GM04503 (cell line): ENCODE measurements around the gene XAGE3.
"Not testable (repeated sequence)": the region's sequence is repeated elsewhere in the genome, so short reads cannot be mapped to it uniquely, and the experiment has no call there.

Experiments used
- DNase-seq: peaks from one replicate; pipeline ENCODE4 v3.0.0-alpha.2; 2012; ENCODE audit warnings: low read depth

The XAGE3 gene

GRCh38 chrX:52867610-52868348 lies at the start of gene XAGE3:
XAGE3 (minus strand) TSS chrX:52868083; CDS start chrX:52867133, 950 bp downstream.
- no peak for DNase-seq

- not testable (repeated sequence) for DNase-seq
These were observed 46.8 kb upstream of the XAGE3 start for GRCh38 chrX:52914704-52915103.

GRCh38 chrX:52913681-52914080 lies 45.8 kb upstream of the XAGE3 start:
- DNase-seq = not testable (repeated sequence)

- not testable (repeated sequence) for DNase-seq
These were observed 41.6 kb upstream of the XAGE3 start for GRCh38 chrX:52909313-52909969.

- DNase-seq = not testable (repeated sequence)
These were observed 40.0 kb upstream of the XAGE3 start for GRCh38 chrX:52907900-52908299.

- not testable (repeated sequence) for DNase-seq
These were observed 39.3 kb upstream of the XAGE3 start for GRCh38 chrX:52907137-52907536.

- DNase-seq = not testable (repeated sequence)
These were observed 38.2 kb upstream of the XAGE3 start for GRCh38 chrX:52906072-52906471.

- DNase-seq = not testable (repeated sequence)
These were observed 37.6 kb upstream of the XAGE3 start for GRCh38 chrX:52905531-52905930.

- not testable (repeated sequence) for DNase-seq
These were observed 29.2 kb upstream of the XAGE3 start, which contains the start of gene FAM156B for GRCh38 chrX:52896855-52897709. FAM156B (plus strand) TSS chrX:52897330; CDS start chrX:52907226, 9,896 bp downstream.

- DNase-seq = not testable (repeated sequence)
These were observed 28.6 kb upstream of the XAGE3 start for GRCh38 chrX:52896438-52896837.

- not testable (repeated sequence) for DNase-seq
These were observed 20.2 kb upstream of the XAGE3 start for GRCh38 chrX:52888090-52888489.

- DNase-seq = not testable (repeated sequence)
These were observed 19.6 kb upstream of the XAGE3 start for GRCh38 chrX:52887459-52887858.

GRCh38 chrX:52876386-52876785 lies 8.5 kb upstream of the XAGE3 start:
- DNase-seq = not testable (repeated sequence)

- DNase-seq = not testable (repeated sequence)
These were observed 7.6 kb upstream of the XAGE3 start for GRCh38 chrX:52875436-52875835.

- no peak for DNase-seq
These were observed 6.8 kb upstream of the XAGE3 start for GRCh38 chrX:52874661-52875060.

- not testable (repeated sequence) for DNase-seq
These were observed 5.9 kb upstream of the XAGE3 start for GRCh38 chrX:52873825-52874224.

- no peak for DNase-seq
These were observed 2.2 kb upstream of the XAGE3 start for GRCh38 chrX:52870046-52870445.

GRCh38 chrX:52865343-52865998 lies 2.4 kb downstream of the XAGE3 start:
- DNase-seq = no peak

GRCh38 chrX:52856991-52857525 lies 10.8 kb downstream of the XAGE3 start:
- DNase-seq = not testable (repeated sequence)

GRCh38 chrX:52852110-52852860 lies 15.6 kb downstream of the XAGE3 start:
- DNase-seq = peak; percentile 14

- DNase-seq = not testable (repeated sequence)
These were observed 24.3 kb downstream of the XAGE3 start for GRCh38 chrX:52843619-52844018.
